IMR-90 (cell line): ENCODE results near the gene RAB3IL1. TPM values are rescaled to one million over a fixed set of nuclear protein-coding genes. Genes with fewer than 3 reads are reported as not detected.

ENCODE experiments used
- ATAC-seq: fragments of 200-7000 bp; cut with Tn5 transposase; 2 replicates; pipeline ENCODE4 v1.9.1; 2020; ENCODE audit warnings: low read depth, mild to moderate bottlenecking, moderate library complexity
- BruUV-seq: library from RNA; stranded (reverse); fragments of 400-500 nt; replicated peaks from 2 replicates; lab custom pipeline; 2021; lab: Mats Ljungman, UMichigan
- CTCF ChIA-PET: fragments of 300-600 bp; formaldehyde crosslinking; extraction: SDS; loops from one replicate; lab custom pipeline; 2021; ENCODE audit warnings: antibody characterized with exemption; lab: Yijun Ruan, JAX
- POLR2A ChIA-PET: fragments of 300-600 bp; sonication (Branson Sonifier 250); formaldehyde crosslinking; loops from one replicate; lab custom pipeline; 2022; ENCODE audit warnings: antibody characterized with exemption; ENCODE audit not compliant: unreplicated experiment; lab: Charles Lee
- DNase-seq: peaks from one replicate; pipeline ENCODE4 v3.0.0; 2013
- H2AFZ ChIP-seq: replicated peaks from 2 replicates; pipeline ENCODE3; 2013; ENCODE audit warnings: low read length, mild to moderate bottlenecking; ENCODE audit not compliant: poor library complexity
- H2AK5ac ChIP-seq: 2 replicates; pipeline ENCODE4 v1.6.1; 2013; ENCODE audit warnings: low read depth, low read length, inconsistent platforms
- H2AK9ac ChIP-seq: replicated peaks from 2 replicates; pipeline ENCODE3; 2013; ENCODE audit warnings: mild to moderate bottlenecking, low read depth, low read length, moderate library complexity; ENCODE audit not compliant: poor library complexity
- H2BK120ac ChIP-seq: 2 replicates; pipeline ENCODE4 v1.6.1; 2013; ENCODE audit warnings: low read depth, low read length, inconsistent platforms
- H2BK15ac ChIP-seq: 3 replicates; pipeline ENCODE4 v1.6.1; 2013; ENCODE audit warnings: low read depth, low read length, inconsistent platforms
- H2BK20ac ChIP-seq: 2 replicates; pipeline ENCODE4 v1.6.1; 2013; ENCODE audit warnings: low read depth, mild to moderate bottlenecking, inconsistent platforms, low read length, moderate library complexity
- H2BK5ac ChIP-seq: 2 replicates; pipeline ENCODE4 v1.6.1; 2013; ENCODE audit warnings: mild to moderate bottlenecking, low read depth, low read length, inconsistent platforms; ENCODE audit not compliant: poor library complexity, severe bottlenecking
- H3K14ac ChIP-seq: replicated peaks from 2 replicates; pipeline ENCODE4 v1.6.1; 2013; ENCODE audit warnings: low read depth, low read length, inconsistent platforms
- H3K18ac ChIP-seq: 2 replicates; pipeline ENCODE4 v1.6.1; 2013; ENCODE audit warnings: low read depth, low read length, control low read depth
- H3K23ac ChIP-seq: 2 replicates; pipeline ENCODE4 v1.6.1; 2013; ENCODE audit warnings: low read depth, low read length, inconsistent platforms
- H3K27ac ChIP-seq: 2 replicates; pipeline ENCODE4 v1.5.1; 2013; ENCODE audit warnings: mild to moderate bottlenecking, control low read depth, low read length; ENCODE audit not compliant: insufficient read depth
- H3K27me3 ChIP-seq: 2 replicates; pipeline ENCODE4 v1.6.1; 2013; ENCODE audit warnings: low read length; ENCODE audit not compliant: control insufficient read depth, insufficient read depth
- H3K36me3 ChIP-seq: 2 replicates; pipeline ENCODE4 v1.6.1; 2013; ENCODE audit warnings: low read length, mixed read lengths; ENCODE audit not compliant: control insufficient read depth, insufficient read depth
- H3K4ac ChIP-seq: 2 replicates; pipeline ENCODE4 v1.6.1; 2013; ENCODE audit warnings: low read depth, low read length, inconsistent platforms
- H3K4me1 ChIP-seq: 2 replicates; pipeline ENCODE4 v1.6.1; 2013; ENCODE audit warnings: low read length, mixed read lengths; ENCODE audit not compliant: control insufficient read depth, insufficient read depth
- H3K4me2 ChIP-seq: 2 replicates; pipeline ENCODE4 v1.6.1; 2013; ENCODE audit warnings: low read depth, mild to moderate bottlenecking, control low read depth, low read length, moderate library complexity
- H3K4me3 ChIP-seq: 2 replicates; pipeline ENCODE4 v1.5.1; 2013; ENCODE audit warnings: low read depth, mild to moderate bottlenecking, control low read depth, low read length, moderate library complexity; ENCODE audit not compliant: insufficient read depth
- H3K56ac ChIP-seq: 2 replicates; pipeline ENCODE4 v1.6.1; 2013; ENCODE audit warnings: low read length, inconsistent platforms; ENCODE audit not compliant: insufficient read depth; ENCODE audit errors: extremely low read depth
- H3K79me1 ChIP-seq, 2 experiments: 2 replicates each; pipeline ENCODE4 v1.6.1; 2013; ENCODE audit warnings: low read length in 2 of 2, inconsistent platforms in 1 of 2, low read depth in 1 of 2
- H3K9ac ChIP-seq: 2 replicates; pipeline ENCODE4 v1.6.1; 2013; ENCODE audit warnings: low read depth, low read length, control low read depth
- H3K9me1 ChIP-seq: 2 replicates; pipeline ENCODE4 v1.6.1; 2013; ENCODE audit warnings: low read length, inconsistent platforms; ENCODE audit not compliant: insufficient read depth
- H3K9me3 ChIP-seq: 2 replicates; pipeline ENCODE4 v1.6.1; 2013; ENCODE audit warnings: low read length; ENCODE audit not compliant: control insufficient read depth, insufficient read depth
- H4K20me1 ChIP-seq: 2 replicates; pipeline ENCODE4 v1.6.1; 2013; ENCODE audit warnings: low read length, inconsistent platforms; ENCODE audit not compliant: insufficient read depth
- H4K5ac ChIP-seq: 2 replicates; pipeline ENCODE4 v1.6.1; 2013; ENCODE audit warnings: mild to moderate bottlenecking, low read depth, low read length, control low read depth
- H4K8ac ChIP-seq, 2 experiments: 2 replicates each; pipeline ENCODE4 v1.6.1; 2013; ENCODE audit warnings: low read depth in 2 of 2, low read length in 2 of 2, control low read depth in 1 of 2, inconsistent platforms in 1 of 2
- H4K91ac ChIP-seq: 2 replicates; pipeline ENCODE4 v1.6.1; 2013; ENCODE audit warnings: low read depth, low read length, inconsistent platforms; ENCODE audit not compliant: insufficient read depth
- BHLHE40 ChIP-seq: fragments of 150-350 bp; IDR thresholded peaks from 2 replicates; pipeline ENCODE4 v1.6.1; 2016; ENCODE audit warnings: mild to moderate bottlenecking, low read depth, low read length
- CHD1 ChIP-seq: IDR thresholded peaks from 2 replicates; pipeline ENCODE4 v1.6.1; 2012; ENCODE audit warnings: low read depth, low read length, improper control_type of control experiment
- FOS ChIP-seq: fragments of 150-350 bp; IDR thresholded peaks from 2 replicates; pipeline ENCODE4 v1.6.1; 2016; ENCODE audit warnings: low read depth, low read length
- MAZ ChIP-seq: IDR thresholded peaks from 2 replicates; pipeline ENCODE4 v1.6.1; 2012; ENCODE audit warnings: low read depth, mild to moderate bottlenecking, low read length, improper control_type of control experiment, moderate library complexity, borderline replicate concordance
- MXI1 ChIP-seq: IDR thresholded peaks from 2 replicates; pipeline ENCODE4 v1.6.1; 2012; ENCODE audit warnings: low read depth, mild to moderate bottlenecking, low read length, moderate library complexity, borderline replicate concordance
- NFE2L2 ChIP-seq: fragments of 150-350 bp; IDR thresholded peaks from 2 replicates; pipeline ENCODE4 v1.6.1; 2016; ENCODE audit warnings: low read depth, mild to moderate bottlenecking, low read length
- POLR2A ChIP-seq: IDR thresholded peaks from 2 replicates; pipeline ENCODE4 v1.6.1; 2012; ENCODE audit warnings: mild to moderate bottlenecking, low read depth, low read length
- RAD21 ChIP-seq: IDR thresholded peaks from 2 replicates; pipeline ENCODE4 v1.6.1; 2012; ENCODE audit warnings: low read length, improper control_type of control experiment
- RCOR1 ChIP-seq: IDR thresholded peaks from 2 replicates; pipeline ENCODE4 v1.6.1; 2012; ENCODE audit warnings: mild to moderate bottlenecking, low read length, improper control_type of control experiment; ENCODE audit not compliant: insufficient replicate concordance
- RFX5 ChIP-seq: IDR thresholded peaks from 2 replicates; pipeline ENCODE4 v1.8.0; 2012; ENCODE audit warnings: low read depth, mild to moderate bottlenecking, low read length, moderate library complexity
- SMC3 ChIP-seq: fragments of 150-350 bp; IDR thresholded peaks from 2 replicates; pipeline ENCODE4 v1.6.1; 2016; ENCODE audit warnings: low read depth, mild to moderate bottlenecking, antibody characterized with exemption, low read length, moderate library complexity
- WGBS, 2 experiments: methylation state at CpG; one replicate each; pipeline versions ENCODE4 v1.1.5 to v1.1.7; 2013; ENCODE audit warnings: missing lambda C conversion rate in 2 of 2; ENCODE audit not compliant: insufficient read length in 1 of 2; ENCODE audit errors: extremely low coverage in 2 of 2; 5-methylcytosine and 5-hydroxymethylcytosine counted together
- dilution Hi-C: fragments of 300-500 bp; cut with HindIII; formaldehyde crosslinking; loops from one replicate; pipeline ENCODE4 v1.14.3; 2018; ENCODE audit warnings: low sequenced_read_pairs; ENCODE audit not compliant: unreplicated experiment
- in situ Hi-C: fragments of 300-500 bp; cut with MboI; formaldehyde crosslinking; loops from 3 replicates; pipeline ENCODE4 v1.14.3; 2019; ENCODE audit warnings: low sequenced_read_pairs, inconsistent platforms, mixed read lengths
- intact Hi-C: fragments of 100-400 bp; cut with micrococcal nuclease; formaldehyde crosslinking; loops from 2 replicates; pipeline ENCODE4 v1.10.0; 2022
- polyA plus RNA-seq, 3 experiments: library from polyadenylated mRNA; depleted of rRNA; stranded (reverse); fragments of >200 nt; gene quantifications; 2 replicates each; pipeline ENCODE4 v1.2.3, GENCODE V29; 2012; ENCODE audit warnings: low replicate concordance in 1 of 3
- total RNA-seq: library from RNA; depleted of rRNA; stranded (reverse); fragments of >200 nt; gene quantifications from 2 replicates; pipeline ENCODE4 v1.2.3, GENCODE V29; 2012
- TF ChIP-seq, protein P1 (sequence below): conservative IDR thresholded peaks from 2 replicates; pipeline ENCODE4 v1.5.1; 2012; ENCODE audit warnings: mild to moderate bottlenecking, low read depth, low read length, improper control_type of control experiment
- TF ChIP-seq, protein P2 (sequence below): fragments of 150-350 bp; IDR thresholded peaks from 2 replicates; pipeline ENCODE4 v1.6.1; 2016; ENCODE audit warnings: low read depth, mild to moderate bottlenecking, low read length, moderate library complexity, borderline replicate concordance
- TF ChIP-seq, protein P3 (sequence below): fragments of 150-350 bp; IDR thresholded peaks from 2 replicates; pipeline ENCODE4 v1.6.1; 2017; ENCODE audit warnings: mild to moderate bottlenecking, antibody characterized with exemption, low read length, low read depth

The RAB3IL1 gene
- total and polyA plus RNA-seq, 2 of the 4 experiments (the other 2 are of a cell fraction), result 0.72 to 1.9 TPM

DNA sequence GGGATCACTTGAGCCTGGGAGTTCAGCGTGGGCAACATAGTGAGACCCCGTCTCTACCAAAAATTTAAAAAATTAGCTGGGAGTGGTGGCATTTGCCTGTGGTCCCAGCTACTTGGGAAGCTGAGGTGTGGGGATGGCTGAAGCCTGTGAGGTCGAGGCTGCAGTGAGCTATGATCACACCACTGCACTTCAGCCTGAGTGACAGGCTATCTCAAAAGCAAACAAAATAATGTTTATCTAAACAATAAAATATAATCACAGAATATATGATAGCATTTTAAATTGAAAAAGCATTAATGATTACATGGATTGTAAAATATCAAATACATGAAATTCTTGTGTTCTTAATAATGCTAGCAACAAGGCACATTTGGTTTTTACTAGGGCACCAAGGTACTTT is 35.5 kb upstream of the RAB3IL1 start:
- intact Hi-C loops (no loop called here), in situ Hi-C loops (loop anchor here (5.0 to 10.0 kb wide), 2 partner anchors 122 to 156 kb away; no protein-coding TSS in a partner anchor), dilution Hi-C loops (no loop called here)
- H3K9me1 ChIP-seq, result peaks cover 20% of the 10 kb centered on the region
- H3K9me3 ChIP-seq, result no peaks in the 10 kb centered on the region
- H3K4me3 ChIP-seq, result no peak overlapping the region
- CTCF ChIA-PET, result interaction anchor here (1.8 kb wide), 1 partner anchor 129 kb away, joined by 11 read pairs; no protein-coding TSS in a partner anchor
- no peak overlapping the region for H3K9ac ChIP-seq
- no peak overlapping the region for H3K4me2 ChIP-seq
- no peak overlapping the region for H3K18ac ChIP-seq
- H2BK15ac ChIP-seq, result no peak overlapping the region
- H4K91ac ChIP-seq, result no peak overlapping the region
- no peak overlapping the region for H4K8ac ChIP-seq
- no peak overlapping the region for H2BK5ac ChIP-seq
- H4K5ac ChIP-seq, result no peak overlapping the region
- no peak overlapping the region for H2BK120ac ChIP-seq
- ATAC-seq, result no peak
- no peak overlapping the region for H3K27ac ChIP-seq
- TF ChIP-seq, protein P1, sequence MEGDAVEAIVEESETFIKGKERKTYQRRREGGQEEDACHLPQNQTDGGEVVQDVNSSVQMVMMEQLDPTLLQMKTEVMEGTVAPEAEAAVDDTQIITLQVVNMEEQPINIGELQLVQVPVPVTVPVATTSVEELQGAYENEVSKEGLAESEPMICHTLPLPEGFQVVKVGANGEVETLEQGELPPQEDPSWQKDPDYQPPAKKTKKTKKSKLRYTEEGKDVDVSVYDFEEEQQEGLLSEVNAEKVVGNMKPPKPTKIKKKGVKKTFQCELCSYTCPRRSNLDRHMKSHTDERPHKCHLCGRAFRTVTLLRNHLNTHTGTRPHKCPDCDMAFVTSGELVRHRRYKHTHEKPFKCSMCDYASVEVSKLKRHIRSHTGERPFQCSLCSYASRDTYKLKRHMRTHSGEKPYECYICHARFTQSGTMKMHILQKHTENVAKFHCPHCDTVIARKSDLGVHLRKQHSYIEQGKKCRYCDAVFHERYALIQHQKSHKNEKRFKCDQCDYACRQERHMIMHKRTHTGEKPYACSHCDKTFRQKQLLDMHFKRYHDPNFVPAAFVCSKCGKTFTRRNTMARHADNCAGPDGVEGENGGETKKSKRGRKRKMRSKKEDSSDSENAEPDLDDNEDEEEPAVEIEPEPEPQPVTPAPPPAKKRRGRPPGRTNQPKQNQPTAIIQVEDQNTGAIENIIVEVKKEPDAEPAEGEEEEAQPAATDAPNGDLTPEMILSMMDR, result no peak
- TF ChIP-seq MXI1, result no peak
- no peak for TF ChIP-seq FOS
- TF ChIP-seq MAZ, result no peak
- TF ChIP-seq SMC3, result no peak
- TF ChIP-seq POLR2A, result no peak
- TF ChIP-seq BHLHE40, result no peak
- no peak for TF ChIP-seq CHD1
- TF ChIP-seq NFE2L2, result no peak
- no peak for TF ChIP-seq RCOR1
- no peak for TF ChIP-seq RFX5
- TF ChIP-seq, protein P2, sequence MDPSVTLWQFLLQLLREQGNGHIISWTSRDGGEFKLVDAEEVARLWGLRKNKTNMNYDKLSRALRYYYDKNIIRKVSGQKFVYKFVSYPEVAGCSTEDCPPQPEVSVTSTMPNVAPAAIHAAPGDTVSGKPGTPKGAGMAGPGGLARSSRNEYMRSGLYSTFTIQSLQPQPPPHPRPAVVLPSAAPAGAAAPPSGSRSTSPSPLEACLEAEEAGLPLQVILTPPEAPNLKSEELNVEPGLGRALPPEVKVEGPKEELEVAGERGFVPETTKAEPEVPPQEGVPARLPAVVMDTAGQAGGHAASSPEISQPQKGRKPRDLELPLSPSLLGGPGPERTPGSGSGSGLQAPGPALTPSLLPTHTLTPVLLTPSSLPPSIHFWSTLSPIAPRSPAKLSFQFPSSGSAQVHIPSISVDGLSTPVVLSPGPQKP, result no peak
- TF ChIP-seq, protein P3, sequence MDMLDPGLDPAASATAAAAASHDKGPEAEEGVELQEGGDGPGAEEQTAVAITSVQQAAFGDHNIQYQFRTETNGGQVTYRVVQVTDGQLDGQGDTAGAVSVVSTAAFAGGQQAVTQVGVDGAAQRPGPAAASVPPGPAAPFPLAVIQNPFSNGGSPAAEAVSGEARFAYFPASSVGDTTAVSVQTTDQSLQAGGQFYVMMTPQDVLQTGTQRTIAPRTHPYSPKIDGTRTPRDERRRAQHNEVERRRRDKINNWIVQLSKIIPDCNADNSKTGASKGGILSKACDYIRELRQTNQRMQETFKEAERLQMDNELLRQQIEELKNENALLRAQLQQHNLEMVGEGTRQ, result no peak
- no peak for TF ChIP-seq RAD21
- H2AK9ac ChIP-seq, result no peak overlapping the region
- POLR2A ChIA-PET, result no interaction called here
- H4K20me1 ChIP-seq, result no peaks in the 10 kb centered on the region
- no TSS peak for BruUV-seq
- H3K23ac ChIP-seq, result no peak overlapping the region
- H3K4ac ChIP-seq, result no peak overlapping the region
- H2BK20ac ChIP-seq, result no peak overlapping the region
- H2AK5ac ChIP-seq, result no peak overlapping the region
- H3K56ac ChIP-seq, result no peak overlapping the region
- no CpG with 5 or more reads among the region's 3 CpGs for WGBS, 2 experiments
- H2AFZ ChIP-seq, result no peak overlapping the region
- peaks cover 16% of the 10 kb centered on the region for H3K4me1 ChIP-seq
- DNase-seq, result no peak
- peaks cover 10% of the 10 kb centered on the region; the same call in 1 of the 2 replicates for H3K36me3 ChIP-seq
- H3K27me3 ChIP-seq, result no peaks in the 10 kb centered on the region
- no peak overlapping the region for H3K14ac ChIP-seq
- peaks cover 0 to 26% of the 10 kb centered on the region in 2 experiments; a peak in 3 of 4 replicates for H3K79me1 ChIP-seq
